MCF 10A (cell line): ENCODE results near the gene DENND1C. TPM values are rescaled to one million over a fixed set of nuclear protein-coding genes. Genes with fewer than 3 reads are reported as not detected.
A peak's percentile ranks its signal among the peaks of the same experiment; 100 is the strongest.

Experiments used
- Bru-seq: library from RNA; stranded (reverse); fragments of 400-500 nt; gene quantifications from one replicate; lab custom pipeline; 2021; lab: Mats Ljungman, UMichigan
- BruChase-seq, 2 experiments: library from RNA; stranded (reverse); fragments of 400-500 nt; gene quantifications; one replicate each; lab custom pipeline; 2021; lab: Mats Ljungman, UMichigan
- BruUV-seq: library from RNA; stranded (reverse); fragments of 400-500 nt; replicated peaks from 2 replicates; lab custom pipeline; 2021; lab: Mats Ljungman, UMichigan
- CTCF ChIA-PET: fragments of 300-600 bp; sonication (Branson Sonifier 250); formaldehyde crosslinking; extraction: SDS; loops from one replicate; lab custom pipeline; 2021; ENCODE audit warnings: antibody characterized with exemption, inconsistent platforms; lab: Yijun Ruan, JAX
- POLR2A ChIA-PET: fragments of 300-600, 350-650 bp; sonication (Branson Sonifier 250); formaldehyde crosslinking; extraction: SDS; loops from one replicate; lab custom pipeline; 2020; ENCODE audit warnings: antibody characterized with exemption, inconsistent platforms; lab: Yijun Ruan, JAX
- DNase-seq: peaks from one replicate; pipeline ENCODE4 v3.0.0-alpha.2; 2018; ENCODE audit not compliant: unreplicated experiment
- H3K27ac Mint-ChIP-seq: one replicate; pipeline ENCODE4 v1.8.0; 2022; ENCODE audit warnings: mild to moderate bottlenecking, low read depth, mixed read lengths; ENCODE audit not compliant: unreplicated experiment
- H3K27me3 Mint-ChIP-seq: one replicate; pipeline ENCODE4 v1.8.0; 2022; ENCODE audit warnings: mixed read lengths; ENCODE audit not compliant: insufficient read depth, unreplicated experiment
- H3K36me3 Mint-ChIP-seq: one replicate; pipeline ENCODE4 v1.8.0; 2022; ENCODE audit warnings: mild to moderate bottlenecking, moderate library complexity, mixed read lengths; ENCODE audit not compliant: insufficient read depth, unreplicated experiment
- H3K4me1 Mint-ChIP-seq: one replicate; pipeline ENCODE4 v1.8.0; 2022; ENCODE audit warnings: mixed read lengths; ENCODE audit not compliant: insufficient read depth, unreplicated experiment
- H3K4me3 Mint-ChIP-seq: one replicate; pipeline ENCODE4 v1.8.0; 2022; ENCODE audit warnings: mild to moderate bottlenecking, moderate library complexity, mixed read lengths; ENCODE audit not compliant: unreplicated experiment
- H3K9me3 Mint-ChIP-seq: one replicate; pipeline ENCODE4 v1.8.0; 2022; ENCODE audit warnings: mixed read lengths; ENCODE audit not compliant: unreplicated experiment
- intact Hi-C: fragments of 100-400 bp; cut with micrococcal nuclease; formaldehyde crosslinking; loops from 2 replicates; pipeline ENCODE4 v1.14.1; 2022
- long read RNA-seq: library from polyadenylated mRNA; stranded (forward); transcript quantifications from one replicate; pipeline ENCODE4 v2.0.0, GENCODE V29; 2022
- total RNA-seq: library from RNA; stranded (reverse); gene quantifications from 2 replicates; pipeline ENCODE4 v1.2.3, GENCODE V29; 2022
- TF ChIP-seq, protein P1 (sequence below): fragments of 200-600 bp; IDR thresholded peaks from one replicate; pipeline ENCODE4 v1.8.0; 2022; ENCODE audit warnings: antibody characterized with exemption, mild to moderate bottlenecking; ENCODE audit not compliant: unreplicated experiment

Gene DENND1C, protein sequence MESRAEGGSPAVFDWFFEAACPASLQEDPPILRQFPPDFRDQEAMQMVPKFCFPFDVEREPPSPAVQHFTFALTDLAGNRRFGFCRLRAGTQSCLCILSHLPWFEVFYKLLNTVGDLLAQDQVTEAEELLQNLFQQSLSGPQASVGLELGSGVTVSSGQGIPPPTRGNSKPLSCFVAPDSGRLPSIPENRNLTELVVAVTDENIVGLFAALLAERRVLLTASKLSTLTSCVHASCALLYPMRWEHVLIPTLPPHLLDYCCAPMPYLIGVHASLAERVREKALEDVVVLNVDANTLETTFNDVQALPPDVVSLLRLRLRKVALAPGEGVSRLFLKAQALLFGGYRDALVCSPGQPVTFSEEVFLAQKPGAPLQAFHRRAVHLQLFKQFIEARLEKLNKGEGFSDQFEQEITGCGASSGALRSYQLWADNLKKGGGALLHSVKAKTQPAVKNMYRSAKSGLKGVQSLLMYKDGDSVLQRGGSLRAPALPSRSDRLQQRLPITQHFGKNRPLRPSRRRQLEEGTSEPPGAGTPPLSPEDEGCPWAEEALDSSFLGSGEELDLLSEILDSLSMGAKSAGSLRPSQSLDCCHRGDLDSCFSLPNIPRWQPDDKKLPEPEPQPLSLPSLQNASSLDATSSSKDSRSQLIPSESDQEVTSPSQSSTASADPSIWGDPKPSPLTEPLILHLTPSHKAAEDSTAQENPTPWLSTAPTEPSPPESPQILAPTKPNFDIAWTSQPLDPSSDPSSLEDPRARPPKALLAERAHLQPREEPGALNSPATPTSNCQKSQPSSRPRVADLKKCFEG
- total RNA-seq (not detected in 2 replicates), Bru-seq, nascent RNA (not detected), BruChase-seq, experiment 1, labeled RNA remaining after a 6-hour chase (not detected), BruChase-seq, experiment 2, labeled RNA remaining after a 2-hour chase (not detected)
- long read RNA-seq = 0 reads

DNA sequence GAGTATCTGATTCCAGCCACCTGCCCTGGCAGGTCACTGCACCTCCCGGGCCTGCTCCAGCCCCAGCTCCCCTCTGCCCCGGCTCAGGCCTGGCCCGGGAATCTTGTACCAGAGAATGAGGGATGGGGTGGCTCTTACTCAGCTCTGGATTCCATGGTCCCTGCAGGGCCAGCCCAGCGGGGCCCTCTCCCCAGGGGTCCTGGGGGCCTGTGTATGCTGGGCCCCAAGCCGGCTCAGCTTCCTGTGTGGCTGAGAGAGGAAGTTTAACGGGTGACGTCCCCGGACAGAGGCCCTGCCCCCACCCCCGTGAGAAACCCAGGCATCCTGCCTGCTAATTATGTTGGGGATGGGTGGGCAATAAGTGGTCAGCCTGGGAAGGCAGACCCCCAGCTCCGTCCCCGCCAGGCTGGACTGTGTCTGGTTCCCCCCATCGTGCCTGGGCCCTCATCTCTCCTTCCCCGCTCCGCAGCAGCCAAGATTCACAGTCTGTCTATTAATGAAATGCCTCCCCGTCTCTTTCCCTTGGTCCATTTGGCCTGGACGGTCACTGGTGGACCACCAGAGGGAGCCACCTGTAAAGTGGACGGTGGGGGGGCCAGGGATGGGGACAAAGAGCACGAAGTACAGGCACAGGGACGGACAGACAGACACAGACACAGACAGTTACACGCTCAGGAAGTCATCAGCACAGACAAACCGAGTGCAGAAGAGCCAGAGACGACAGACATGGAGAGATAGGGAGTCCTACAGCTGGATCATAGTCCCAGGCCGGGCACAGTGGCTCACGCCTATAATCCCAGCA, at the start of gene DENND1C:
DENND1C (minus strand) TSS at position 247 of the 802 bp plus-strand sequence; CDS start at position 155, 92 bp downstream.
- intact Hi-C loops = no loop called here
- Mint-ChIP-seq H3K4me3 (no peak within 1 kb of the TSS), H3K36me3 (no peaks in the 10 kb centered on the region), H3K27me3 (no peaks in the 10 kb centered on the region), H3K4me1 (peaks cover 14% of the 10 kb centered on the region), H3K9me3 (no peaks in the 10 kb centered on the region), H3K27ac (no peak within 1 kb of the TSS)
- DNase-seq = peak; percentile 27
- POLR2A ChIA-PET = interaction anchor here (0.6 kb wide), 1 partner anchor 47 kb away, joined by 3 read pairs; no protein-coding TSS in a partner anchor
- CTCF ChIA-PET = interaction anchor here (0.5 to 0.6 kb wide), 2 partner anchors 16 to 254 kb away, joined by 3 to 5 read pairs; no protein-coding TSS in a partner anchor
- TF ChIP-seq, protein P1, sequence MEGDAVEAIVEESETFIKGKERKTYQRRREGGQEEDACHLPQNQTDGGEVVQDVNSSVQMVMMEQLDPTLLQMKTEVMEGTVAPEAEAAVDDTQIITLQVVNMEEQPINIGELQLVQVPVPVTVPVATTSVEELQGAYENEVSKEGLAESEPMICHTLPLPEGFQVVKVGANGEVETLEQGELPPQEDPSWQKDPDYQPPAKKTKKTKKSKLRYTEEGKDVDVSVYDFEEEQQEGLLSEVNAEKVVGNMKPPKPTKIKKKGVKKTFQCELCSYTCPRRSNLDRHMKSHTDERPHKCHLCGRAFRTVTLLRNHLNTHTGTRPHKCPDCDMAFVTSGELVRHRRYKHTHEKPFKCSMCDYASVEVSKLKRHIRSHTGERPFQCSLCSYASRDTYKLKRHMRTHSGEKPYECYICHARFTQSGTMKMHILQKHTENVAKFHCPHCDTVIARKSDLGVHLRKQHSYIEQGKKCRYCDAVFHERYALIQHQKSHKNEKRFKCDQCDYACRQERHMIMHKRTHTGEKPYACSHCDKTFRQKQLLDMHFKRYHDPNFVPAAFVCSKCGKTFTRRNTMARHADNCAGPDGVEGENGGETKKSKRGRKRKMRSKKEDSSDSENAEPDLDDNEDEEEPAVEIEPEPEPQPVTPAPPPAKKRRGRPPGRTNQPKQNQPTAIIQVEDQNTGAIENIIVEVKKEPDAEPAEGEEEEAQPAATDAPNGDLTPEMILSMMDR = peak; percentile 26
- no TSS peak for BruUV-seq

DNA sequence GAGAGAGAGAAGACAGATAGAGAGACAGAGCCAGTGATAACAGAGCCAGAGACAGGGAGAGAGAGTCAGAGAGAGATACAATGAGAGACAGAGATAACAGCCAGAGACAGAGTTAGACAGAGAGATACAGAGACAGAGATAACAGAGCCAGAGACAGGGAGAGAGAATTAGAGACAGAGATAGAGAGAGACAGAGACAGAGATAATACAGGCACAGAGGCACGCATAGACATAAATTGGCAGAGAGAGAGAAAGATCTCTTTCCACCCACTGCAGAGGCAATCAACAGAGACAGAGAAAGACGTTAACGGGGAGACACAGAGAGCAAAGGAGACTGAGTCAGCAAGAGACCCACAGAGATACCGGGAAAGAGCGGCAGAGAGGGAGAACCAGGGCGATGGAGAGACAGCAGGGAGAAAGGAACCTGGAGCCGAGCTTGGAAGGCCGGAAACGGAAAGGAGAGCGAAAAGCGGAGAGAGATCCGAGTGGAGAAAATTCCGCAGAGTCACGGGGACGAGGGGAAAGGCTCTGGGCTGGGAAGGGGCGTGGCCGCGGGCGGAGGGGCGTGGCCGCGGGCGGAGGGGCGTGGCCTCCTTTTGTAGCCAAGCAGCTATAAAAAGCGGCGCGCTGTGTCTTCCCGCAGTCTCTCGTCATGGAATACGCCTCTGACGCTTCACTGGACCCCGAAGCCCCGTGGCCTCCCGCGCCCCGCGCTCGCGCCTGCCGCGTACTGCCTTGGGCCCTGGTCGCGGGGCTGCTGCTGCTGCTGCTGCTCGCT, 49.0 kb upstream of the DENND1C start, which contains the start of gene TNFSF9:
TNFSF9 (plus strand) TSS at position 641 of the 777 bp plus-strand sequence; CDS start at position 652, 11 bp downstream.
- TSS peak; percentile 72 for BruUV-seq
- intact Hi-C loops = no loop called here
- TF ChIP-seq, protein P1 = no peak
- Mint-ChIP-seq H3K4me3 (peak within 1 kb of the TSS; percentile 84), H3K27ac (peak within 1 kb of the TSS; percentile 94), H3K4me1 (peaks cover 34% of the 10 kb centered on the region), H3K36me3 (peaks cover 28% of the 10 kb centered on the region), H3K9me3 (no peaks in the 10 kb centered on the region), H3K27me3 (no peaks in the 10 kb centered on the region)
- ChIA-PET POLR2A (interaction anchor here (0.6 to 2.4 kb wide), 25 partner anchors 8 to 214 kb away, joined by 3 to 26 read pairs (median 4); partner anchors contain the start of genes CRB3, GPR108 and GTF2F1), CTCF (interaction anchor here (0.6 kb wide), 1 partner anchor 333 kb away, joined by 3 read pairs; no protein-coding TSS in a partner anchor)
- peak; percentile 93 for DNase-seq

DNA sequence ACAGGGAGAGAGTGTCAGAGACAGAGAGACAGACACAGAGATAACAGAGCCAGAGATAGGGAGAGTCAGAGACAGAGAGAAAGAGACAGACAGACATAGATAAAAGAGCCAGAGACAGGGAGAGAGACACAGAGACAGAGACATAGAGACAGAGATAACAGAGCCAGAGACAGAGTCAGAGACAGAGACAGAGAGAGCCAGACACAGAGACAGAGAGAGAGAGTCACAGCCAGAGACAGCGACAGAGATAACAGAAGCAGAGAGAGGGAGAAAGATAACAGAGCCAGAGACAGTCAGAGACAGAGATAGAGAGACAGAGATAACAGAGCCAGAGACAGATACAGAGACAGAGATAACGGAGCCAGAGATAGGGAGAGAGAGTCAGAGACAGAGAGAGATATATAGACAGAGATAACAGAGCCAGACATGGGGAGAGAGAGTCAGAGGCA, 48.4 kb upstream of the DENND1C start:
- DNase-seq = no peak
- peaks cover 34% of the 10 kb centered on the region for H3K4me1 Mint-ChIP-seq
- peak overlapping the region; percentile 84 for H3K4me3 Mint-ChIP-seq
- TF ChIP-seq, protein P1 = no peak
- no peaks in the 10 kb centered on the region for H3K9me3 Mint-ChIP-seq
- peaks cover 22% of the 10 kb centered on the region for H3K36me3 Mint-ChIP-seq
- no TSS peak for BruUV-seq
- peak overlapping the region; percentile 94 for H3K27ac Mint-ChIP-seq
- intact Hi-C loops = no loop called here
- no peaks in the 10 kb centered on the region for H3K27me3 Mint-ChIP-seq
- ChIA-PET CTCF (interaction anchor here (0.6 kb wide), 1 partner anchor 334 kb away, joined by 3 read pairs; no protein-coding TSS in a partner anchor), POLR2A (interaction anchor here (0.7 to 2.4 kb wide), 13 partner anchors 8 to 215 kb away, joined by 3 to 26 read pairs (median 5); partner anchors contain the start of gene GTF2F1)
